ENCODE measurements around the gene MAVS.
"Not testable (repeated sequence)": the region's sequence is repeated elsewhere in the genome, so short reads cannot be mapped to it uniquely, and the experiment has no call there.

MAVS gene

GRCh38 chr20:3889489-3890397 lies 43.1 kb downstream of the MAVS start:
- DNase-seq = no peak

GRCh38 chr20:3890398-3890751 lies 43.7 kb downstream of the MAVS start:
- peak; percentile 18 for DNase-seq

GRCh38 chr20:3890999-3891929 lies 44.6 kb downstream of the MAVS start:
- no peak for DNase-seq

DNA sequence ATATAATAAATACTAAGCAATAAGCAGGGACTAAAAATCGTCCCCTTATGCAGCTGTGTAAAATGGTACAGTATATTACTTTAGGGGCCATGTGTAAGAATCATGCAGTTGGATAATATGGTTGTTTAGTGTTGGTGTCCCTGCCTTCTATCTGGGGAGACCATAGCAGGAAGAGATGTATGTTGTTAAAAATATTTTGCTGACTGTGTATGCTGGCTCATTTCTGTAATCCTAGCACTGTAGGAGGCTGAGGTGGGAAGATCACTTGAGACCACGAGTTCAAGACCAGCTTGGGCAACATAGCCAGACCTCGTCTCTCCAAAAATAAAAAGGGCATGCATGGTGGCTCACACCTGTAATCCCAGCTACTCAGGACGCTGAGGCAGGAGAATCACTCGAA lies 48.2 kb downstream of the MAVS start:
- DNase-seq = no peak

GRCh38 chr20:3896302-3896701 lies 49.7 kb downstream of the MAVS start:
- DNase-seq = no peak

- DNase-seq = no peak
These were observed 50.4 kb downstream of the MAVS start for GRCh38 chr20:3896853-3897583.

DNA sequence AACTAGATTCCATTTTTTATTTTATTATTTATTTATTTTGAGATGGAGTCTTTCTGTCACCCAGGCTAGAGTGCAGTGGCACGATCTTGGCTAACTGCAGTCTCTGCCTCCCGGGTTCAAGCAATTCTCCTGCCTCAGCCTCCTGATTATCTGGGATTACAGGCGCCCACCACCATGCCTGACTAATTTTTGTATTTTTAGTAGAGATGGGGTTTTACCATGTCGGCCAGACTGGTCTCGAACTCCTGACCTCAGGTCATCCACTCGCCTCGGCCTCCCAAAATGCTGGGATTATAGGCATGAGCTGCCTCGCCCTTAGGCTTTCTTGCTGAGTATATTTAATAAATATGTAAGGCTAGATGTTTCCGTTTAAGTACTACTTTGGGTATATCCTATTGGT lies 51.5 kb downstream of the MAVS start:
- not testable (repeated sequence) for DNase-seq

DNA sequence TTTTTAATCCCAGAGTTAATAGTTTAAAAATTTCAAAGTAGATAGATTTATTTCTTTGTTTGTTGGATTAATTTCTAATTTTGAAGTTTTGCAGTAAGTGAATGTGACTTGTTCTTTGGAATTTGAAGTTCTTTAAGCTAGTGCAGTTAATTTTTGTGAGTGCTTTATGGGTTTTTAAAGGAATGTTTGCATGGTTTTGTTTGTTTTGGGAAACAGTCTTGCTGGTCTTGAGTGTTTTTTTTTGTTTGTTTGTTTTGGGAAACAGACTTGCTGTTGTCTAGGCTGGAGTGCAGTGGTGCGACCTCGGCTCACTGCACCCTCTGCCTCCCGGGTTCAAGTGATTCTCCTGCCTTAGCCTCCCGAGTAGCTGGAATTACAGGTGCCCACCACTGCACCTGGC lies 52.0 kb downstream of the MAVS start:
- no peak for DNase-seq

DNA sequence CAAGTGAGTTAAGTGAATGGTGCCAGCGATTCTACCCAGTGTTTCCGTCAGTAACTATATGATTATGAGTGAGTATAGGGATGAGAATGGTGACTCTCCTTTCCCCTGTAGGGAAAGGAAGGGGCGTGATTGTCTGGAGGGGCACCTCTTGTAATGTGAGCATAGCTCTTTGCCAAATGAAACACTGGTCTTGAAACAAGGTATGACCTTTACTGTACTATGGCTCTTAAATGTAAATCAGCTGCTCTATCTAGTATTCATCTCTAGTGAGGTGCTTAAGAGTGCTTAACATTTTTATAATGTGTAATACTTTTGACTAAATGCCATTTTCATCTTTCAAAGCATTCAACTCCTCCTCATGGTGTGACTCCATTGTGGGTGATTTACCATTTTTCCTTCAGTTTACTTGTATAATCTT lies 53.6 kb downstream of the MAVS start:
- DNase-seq = peak; percentile 2

DNA sequence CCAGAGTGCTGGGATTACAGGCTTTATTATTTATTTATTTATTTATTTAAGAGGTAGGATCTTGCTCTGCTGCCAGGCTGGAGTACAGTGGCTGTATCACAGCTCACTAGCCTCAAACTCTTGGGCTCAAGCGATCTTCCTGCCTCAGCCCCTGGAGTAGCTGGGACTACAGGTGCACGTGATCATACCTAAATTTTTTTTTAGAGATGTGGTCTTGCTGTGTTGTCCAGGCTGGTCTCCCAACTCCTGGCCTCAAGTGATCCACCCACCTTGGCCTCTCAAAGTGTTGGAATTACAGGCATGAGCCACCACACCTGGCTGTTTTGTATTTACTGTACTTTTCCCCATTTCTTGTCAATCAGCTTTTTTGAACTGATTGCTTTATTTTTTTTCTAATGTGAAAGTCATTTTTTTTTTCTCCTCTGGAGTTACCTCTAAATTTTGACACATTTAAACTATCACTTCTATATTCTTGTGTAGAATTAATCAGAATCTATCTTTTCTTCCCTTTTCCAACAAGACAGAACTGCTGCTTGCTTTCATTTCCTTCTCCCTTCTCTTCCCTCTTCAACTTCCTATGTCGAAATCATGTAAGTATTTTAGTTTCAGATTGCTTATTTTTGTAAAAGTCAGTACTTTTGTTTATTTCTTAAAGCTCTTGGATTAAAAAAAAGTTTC lies 54.5 kb downstream of the MAVS start:
- DNase-seq = no peak

GRCh38 chr20:3901706-3902440 lies 55.2 kb downstream of the MAVS start:
- no peak for DNase-seq

GRCh38 chr20:3902446-3902845 lies 55.8 kb downstream of the MAVS start:
- no peak for DNase-seq

- DNase-seq = no peak
These were observed 57.6 kb downstream of the MAVS start for GRCh38 chr20:3904224-3904623.

DNA sequence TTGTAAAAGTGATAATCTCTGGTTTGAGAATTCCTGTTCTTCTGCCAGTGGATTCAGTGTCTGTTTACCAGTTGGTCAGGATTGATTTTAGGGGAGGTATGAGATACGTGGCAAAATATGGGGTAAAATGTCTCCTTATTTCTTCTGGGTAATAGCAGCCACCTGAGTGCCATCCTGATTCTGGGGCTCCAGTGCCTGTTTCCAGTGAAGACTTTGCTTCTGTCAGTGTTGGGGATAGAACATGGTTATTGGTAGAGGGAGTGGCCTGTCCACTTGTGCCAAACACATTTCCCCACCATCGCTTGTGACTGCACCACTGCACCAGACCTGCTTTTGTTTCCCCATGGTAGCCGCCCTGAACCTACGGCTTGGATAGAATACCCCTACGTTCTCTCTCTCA lies 58.2 kb downstream of the MAVS start:
- no peak for DNase-seq

DNA sequence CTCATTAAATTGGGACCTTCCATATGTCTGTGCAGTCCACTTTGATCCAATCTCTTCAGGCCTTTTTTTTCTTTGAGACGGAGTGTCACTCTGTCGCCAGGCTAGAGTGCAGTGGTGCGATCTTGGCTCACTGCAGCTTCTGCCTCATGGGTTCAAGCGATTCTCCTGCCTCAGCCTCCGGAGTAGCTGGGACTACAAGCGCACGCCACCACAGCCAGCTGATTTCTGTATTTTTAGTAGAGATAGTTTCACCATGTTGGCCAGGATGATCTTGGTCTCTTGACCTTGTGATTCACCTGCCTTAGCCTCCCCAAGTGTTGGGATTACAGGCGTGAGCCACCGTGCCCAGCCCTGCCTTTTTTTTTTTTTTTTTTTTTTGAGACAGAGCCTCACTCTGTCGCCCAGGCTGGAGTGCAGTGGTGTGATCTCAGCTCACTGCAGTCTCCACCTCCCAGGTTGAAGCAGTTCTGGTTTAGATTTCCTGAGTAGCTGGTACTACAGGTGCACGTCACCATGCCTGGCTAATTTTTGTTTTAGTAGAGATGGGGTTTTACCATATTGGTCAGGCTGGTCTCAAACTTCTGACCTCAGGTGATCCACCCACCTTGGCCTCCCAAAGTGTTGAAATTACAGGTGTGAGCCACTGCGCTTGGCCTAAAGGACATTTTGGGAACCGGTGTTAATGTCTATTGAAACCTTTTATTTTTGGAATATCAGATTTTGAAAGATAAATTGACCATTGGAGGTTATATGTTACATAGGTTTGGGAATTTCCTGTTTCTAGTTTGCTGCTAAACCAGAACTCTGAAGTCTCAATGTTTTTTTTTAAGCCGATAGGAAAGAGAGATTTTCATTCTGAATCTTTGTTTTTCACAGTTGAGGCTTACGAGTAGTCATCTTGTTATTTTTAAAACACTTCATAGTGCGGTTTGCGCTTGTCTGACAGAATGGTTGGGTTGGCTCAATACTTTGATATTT lies 60.4 kb downstream of the MAVS start:
- DNase-seq = not testable (repeated sequence)

DNA sequence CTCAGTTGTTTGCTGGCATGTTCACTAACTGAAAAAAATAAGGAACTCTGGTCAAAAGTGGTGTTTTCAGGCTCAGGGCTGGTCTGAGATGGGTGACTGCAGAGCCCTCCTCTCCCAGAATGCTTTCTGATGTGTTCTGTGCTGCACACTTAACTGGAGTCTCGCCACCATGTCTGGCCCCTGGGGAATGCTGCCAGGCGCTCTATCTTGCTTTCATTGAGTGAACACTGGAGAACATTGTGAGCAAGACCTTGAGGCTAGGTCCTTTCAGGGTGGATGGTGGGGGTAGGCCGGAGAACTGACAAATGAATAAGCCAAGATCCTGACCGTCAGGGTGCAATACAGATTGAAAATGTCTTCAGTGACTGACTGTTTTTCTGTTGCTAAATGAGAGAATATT lies 62.0 kb downstream of the MAVS start:
- no peak for DNase-seq

DNA sequence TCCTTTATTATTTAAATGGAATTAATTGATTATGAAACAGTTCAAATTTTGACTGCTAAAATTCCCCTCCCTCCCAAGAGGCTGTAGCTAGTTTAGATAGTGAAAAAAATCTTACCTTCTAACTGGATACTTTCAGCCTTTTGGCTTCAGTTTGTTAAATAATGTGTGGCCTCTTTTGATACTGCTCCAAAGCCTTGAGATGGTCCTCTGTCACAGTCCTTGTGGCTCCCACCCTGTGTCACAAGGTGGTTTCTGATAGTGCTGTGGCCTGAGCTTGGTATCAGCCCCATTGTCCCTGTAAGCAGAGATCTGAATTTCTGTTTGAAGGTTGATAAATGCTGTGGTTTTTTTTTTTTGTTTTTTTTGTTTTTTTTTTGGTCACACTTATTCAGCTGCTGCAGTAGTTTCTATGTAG lies 63.3 kb downstream of the MAVS start:
- DNase-seq = no peak

GRCh38 chr20:3910853-3911252 lies 64.2 kb downstream of the MAVS start:
- no peak for DNase-seq

DNA sequence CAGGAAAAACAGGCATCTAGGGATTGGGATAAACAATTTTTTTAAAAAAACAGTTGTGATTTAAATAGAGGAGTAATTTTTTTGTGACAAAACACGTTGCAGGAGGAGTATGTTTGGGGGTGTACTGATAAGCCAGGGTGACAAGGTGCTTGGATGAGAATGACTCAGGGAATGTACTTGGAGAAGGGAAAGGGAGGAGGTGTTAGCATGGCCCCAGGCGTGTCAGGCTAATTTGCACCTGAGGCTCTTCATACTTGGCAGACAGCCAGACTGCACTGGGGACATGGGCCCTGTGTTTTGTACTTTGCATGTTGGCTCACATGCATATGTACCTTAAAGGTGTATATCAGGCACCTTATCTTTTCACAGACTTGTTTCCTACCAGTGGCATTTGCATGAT lies 65.3 kb downstream of the MAVS start:
- no peak for DNase-seq

- no peak for DNase-seq
These were observed 67.8 kb downstream of the MAVS start for GRCh38 chr20:3914446-3914845.

- no peak for DNase-seq
These were observed 69.1 kb downstream of the MAVS start for GRCh38 chr20:3915691-3916090.
